Measurements from ENCODE around the gene TENM3. TPM values are rescaled to one million over a fixed set of nuclear protein-coding genes. Genes with fewer than 3 reads are reported as not detected.

Gene TENM3
- total RNA-seq, 1 donor from 2014 or later, result 124 TPM

DNA sequence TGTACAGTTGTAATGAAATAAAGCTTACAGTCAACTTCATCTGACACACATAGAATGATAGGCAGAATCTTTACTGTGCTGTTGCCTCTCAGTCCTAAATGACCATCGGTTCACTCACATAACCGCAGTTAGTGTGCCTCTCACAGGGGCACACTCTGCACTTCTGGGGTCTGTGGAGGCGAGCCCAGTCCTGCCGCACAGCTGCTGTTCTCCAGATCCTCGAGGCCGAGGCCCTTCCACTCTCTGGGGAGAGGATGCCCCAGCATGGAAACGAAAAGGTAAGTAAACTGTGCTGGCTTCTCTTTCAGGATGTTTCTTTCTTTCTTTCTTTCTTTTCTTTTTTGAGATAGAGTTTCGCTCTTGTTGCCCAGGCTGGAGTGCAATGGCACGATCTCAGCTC is 586.0 kb downstream of the TENM3 start:
- H3K9me3 Mint-ChIP-seq (ENCODE audit: unreplicated experiment), result peaks cover 11% of the 10 kb centered on the region
- TF ChIP-seq, protein P1, sequence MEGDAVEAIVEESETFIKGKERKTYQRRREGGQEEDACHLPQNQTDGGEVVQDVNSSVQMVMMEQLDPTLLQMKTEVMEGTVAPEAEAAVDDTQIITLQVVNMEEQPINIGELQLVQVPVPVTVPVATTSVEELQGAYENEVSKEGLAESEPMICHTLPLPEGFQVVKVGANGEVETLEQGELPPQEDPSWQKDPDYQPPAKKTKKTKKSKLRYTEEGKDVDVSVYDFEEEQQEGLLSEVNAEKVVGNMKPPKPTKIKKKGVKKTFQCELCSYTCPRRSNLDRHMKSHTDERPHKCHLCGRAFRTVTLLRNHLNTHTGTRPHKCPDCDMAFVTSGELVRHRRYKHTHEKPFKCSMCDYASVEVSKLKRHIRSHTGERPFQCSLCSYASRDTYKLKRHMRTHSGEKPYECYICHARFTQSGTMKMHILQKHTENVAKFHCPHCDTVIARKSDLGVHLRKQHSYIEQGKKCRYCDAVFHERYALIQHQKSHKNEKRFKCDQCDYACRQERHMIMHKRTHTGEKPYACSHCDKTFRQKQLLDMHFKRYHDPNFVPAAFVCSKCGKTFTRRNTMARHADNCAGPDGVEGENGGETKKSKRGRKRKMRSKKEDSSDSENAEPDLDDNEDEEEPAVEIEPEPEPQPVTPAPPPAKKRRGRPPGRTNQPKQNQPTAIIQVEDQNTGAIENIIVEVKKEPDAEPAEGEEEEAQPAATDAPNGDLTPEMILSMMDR (IDR thresholded peaks at IDR 0.05; ENCODE audit: partially characterized antibody, unreplicated experiment), result no peak
- H3K36me3 Mint-ChIP-seq (ENCODE audit: unreplicated experiment), result peaks cover 6% of the 10 kb centered on the region
- no peak overlapping the region for H3K27ac Mint-ChIP-seq (ENCODE audit: unreplicated experiment)
- no peak for DNase-seq
- H3K4me3 Mint-ChIP-seq (ENCODE audit: unreplicated experiment), result no peak overlapping the region
- peaks cover 26% of the 10 kb centered on the region for H3K4me1 Mint-ChIP-seq (ENCODE audit: low read depth, unreplicated experiment)
- peaks cover 9% of the 10 kb centered on the region for H3K27me3 Mint-ChIP-seq (ENCODE audit: unreplicated experiment)

DNA sequence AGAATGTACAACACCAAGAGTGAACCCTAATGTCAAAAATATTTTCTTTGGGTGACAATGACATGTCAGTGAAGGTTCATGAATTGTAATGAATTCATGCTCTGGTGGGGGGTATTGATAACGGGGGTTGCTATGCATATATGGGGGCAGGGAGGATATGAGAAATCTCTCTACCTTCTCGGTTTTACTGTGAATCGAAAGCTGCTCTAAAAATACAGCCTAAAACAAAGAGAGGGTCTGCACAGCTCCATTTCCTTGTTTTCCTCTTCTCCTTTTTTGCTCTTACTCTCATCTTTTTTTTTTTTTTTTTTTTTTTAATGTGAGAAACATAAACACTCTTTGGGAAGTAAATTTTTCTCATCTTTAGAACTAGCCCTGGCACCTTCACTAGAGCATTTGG is 588.2 kb downstream of the TENM3 start:
- Mint-ChIP-seq H3K36me3 (ENCODE audit: unreplicated experiment) (peaks cover 6% of the 10 kb centered on the region), H3K27me3 (ENCODE audit: unreplicated experiment) (peaks cover 15% of the 10 kb centered on the region), H3K4me1 (ENCODE audit: low read depth, unreplicated experiment) (peaks cover 20% of the 10 kb centered on the region), H3K4me3 (ENCODE audit: unreplicated experiment) (no peak overlapping the region), H3K9me3 (ENCODE audit: unreplicated experiment) (peaks cover 17% of the 10 kb centered on the region), H3K27ac (ENCODE audit: unreplicated experiment) (no peak overlapping the region)
- TF ChIP-seq, protein P1 (IDR thresholded peaks at IDR 0.05; ENCODE audit: partially characterized antibody, unreplicated experiment), result no peak
- DNase-seq, result no peak

DNA sequence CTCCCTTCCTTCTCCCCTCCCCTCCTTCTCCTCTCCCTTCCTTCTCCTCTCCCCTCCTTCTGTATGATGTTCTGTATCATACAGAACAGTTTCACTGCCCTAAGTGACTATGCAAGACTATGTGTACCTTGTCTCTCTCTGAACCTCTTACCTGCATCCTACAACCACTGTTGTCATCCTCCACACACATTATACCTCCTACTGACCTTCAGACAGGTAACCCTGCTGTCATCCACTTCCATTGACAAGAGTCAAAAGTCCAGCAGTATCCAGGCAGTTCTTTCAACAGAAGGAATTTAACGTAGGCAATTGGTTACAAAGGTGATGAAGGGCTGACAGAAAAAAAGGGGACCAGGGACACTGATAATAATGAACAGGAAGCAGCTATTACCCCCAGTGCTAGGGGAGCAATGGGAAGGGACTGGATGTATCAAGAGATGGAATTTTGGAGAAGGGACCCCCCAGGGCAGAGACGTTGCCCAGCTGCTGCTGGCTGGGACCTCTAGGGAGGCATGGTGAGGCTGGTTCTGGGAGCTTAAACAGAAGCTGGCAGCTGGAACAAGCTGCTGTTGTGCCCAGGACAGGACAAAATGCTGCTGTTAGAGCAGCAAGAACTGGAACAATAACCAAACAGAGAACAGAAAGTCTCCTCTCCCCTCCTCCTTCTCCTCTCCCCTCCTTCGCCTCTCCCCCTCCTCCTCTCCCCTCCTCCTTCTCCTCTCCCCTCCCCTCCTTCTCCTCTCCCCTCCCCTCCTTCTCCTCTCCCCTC is 589.3 kb downstream of the TENM3 start:
- Mint-ChIP-seq H3K27me3 (ENCODE audit: unreplicated experiment) (peaks cover 12% of the 10 kb centered on the region), H3K4me1 (ENCODE audit: low read depth, unreplicated experiment) (peaks cover 19% of the 10 kb centered on the region), H3K27ac (ENCODE audit: unreplicated experiment) (peak overlapping the region; percentile 68)

DNA sequence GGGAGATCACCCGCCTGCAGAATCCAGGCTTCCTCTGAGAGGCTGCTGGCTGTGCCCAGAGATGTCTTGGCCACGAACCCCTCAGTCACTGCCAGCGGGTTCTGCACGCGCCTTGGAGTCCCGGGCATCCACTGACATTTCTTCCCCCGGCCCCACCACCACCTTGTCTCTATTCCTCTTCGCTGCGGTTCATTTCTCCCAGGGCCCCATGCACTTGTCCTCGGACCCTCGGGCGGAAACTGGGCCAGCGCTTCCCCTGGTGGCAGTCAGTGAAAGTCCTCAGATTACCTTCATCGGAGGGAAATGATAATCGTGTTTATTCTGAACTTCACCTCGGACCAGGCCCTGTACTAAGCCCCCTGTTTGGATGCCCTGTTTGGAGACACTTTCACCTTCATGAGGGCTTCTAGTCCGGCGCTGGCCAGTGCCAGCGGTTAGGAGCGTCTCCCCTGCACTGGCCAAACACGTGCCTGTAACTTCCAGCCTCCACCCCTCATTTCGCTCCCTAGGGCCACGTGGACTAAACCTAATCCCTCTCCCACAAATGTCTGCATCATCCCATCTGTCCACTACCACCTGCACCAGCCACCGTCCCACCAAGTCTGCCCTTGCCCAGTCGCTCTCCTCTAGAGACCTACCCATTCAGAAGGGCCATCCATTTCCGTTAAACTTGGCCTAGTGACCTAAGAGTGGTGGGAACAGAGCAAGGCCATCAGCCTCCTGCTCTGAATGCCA is 592.0 kb downstream of the TENM3 start:
- TF ChIP-seq, protein P1 (IDR thresholded peaks at IDR 0.05; ENCODE audit: partially characterized antibody, unreplicated experiment), result no peak
- Mint-ChIP-seq H3K36me3 (ENCODE audit: unreplicated experiment) (peaks cover 12% of the 10 kb centered on the region), H3K4me3 (ENCODE audit: unreplicated experiment) (no peak overlapping the region), H3K27me3 (ENCODE audit: unreplicated experiment) (peaks cover 10% of the 10 kb centered on the region), H3K9me3 (ENCODE audit: unreplicated experiment) (peaks cover 23% of the 10 kb centered on the region), H3K4me1 (ENCODE audit: low read depth, unreplicated experiment) (peaks cover 9% of the 10 kb centered on the region), H3K27ac (ENCODE audit: unreplicated experiment) (no peak overlapping the region)
- no peak for DNase-seq

More for the DNA sequence above, 589.3 kb downstream of the TENM3 start:
- DNase-seq, result no peak
- H3K36me3 Mint-ChIP-seq (ENCODE audit: unreplicated experiment), result peaks cover 12% of the 10 kb centered on the region
- H3K4me3 Mint-ChIP-seq (ENCODE audit: unreplicated experiment), result no peak overlapping the region
- peaks cover 23% of the 10 kb centered on the region for H3K9me3 Mint-ChIP-seq (ENCODE audit: unreplicated experiment)
- TF ChIP-seq, protein P1 (IDR thresholded peaks at IDR 0.05; ENCODE audit: partially characterized antibody, unreplicated experiment), result no peak

DNA sequence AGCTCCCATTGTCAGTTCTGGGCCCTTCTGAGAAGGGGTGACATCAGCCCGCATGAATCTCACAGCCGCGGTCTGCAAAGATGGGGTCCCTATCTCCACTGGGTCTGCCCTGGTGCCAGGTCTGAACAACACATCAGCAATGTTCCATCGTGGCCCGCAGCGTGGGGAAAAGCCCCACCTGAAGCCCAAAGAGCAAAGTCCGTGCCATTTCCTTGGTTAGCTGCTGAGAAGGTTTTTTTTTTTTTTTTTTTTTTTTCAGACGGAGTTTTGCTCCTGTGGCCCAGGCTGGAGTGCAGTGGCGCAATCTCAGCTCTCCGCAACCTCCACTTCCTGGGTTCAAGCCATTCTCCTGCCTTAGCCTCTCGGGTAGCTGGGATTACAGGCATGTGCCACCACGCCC is 594.6 kb downstream of the TENM3 start:
- Mint-ChIP-seq H3K9me3 (ENCODE audit: unreplicated experiment) (peaks cover 15% of the 10 kb centered on the region), H3K27ac (ENCODE audit: unreplicated experiment) (no peak overlapping the region)
- TF ChIP-seq, protein P1 (IDR thresholded peaks at IDR 0.05; ENCODE audit: partially characterized antibody, unreplicated experiment), result no peak

More for the DNA sequence above, 594.6 kb downstream of the TENM3 start:
- H3K4me3 Mint-ChIP-seq (ENCODE audit: unreplicated experiment), result no peak overlapping the region
- peaks cover 9% of the 10 kb centered on the region for H3K4me1 Mint-ChIP-seq (ENCODE audit: low read depth, unreplicated experiment)
- H3K36me3 Mint-ChIP-seq (ENCODE audit: unreplicated experiment), result peaks cover 6% of the 10 kb centered on the region
- no peak for DNase-seq
- peaks cover 6% of the 10 kb centered on the region for H3K27me3 Mint-ChIP-seq (ENCODE audit: unreplicated experiment)

Data from glutamatergic neuron (in vitro differentiated cells).